Panc1 (cell line): Measurements from ENCODE around the gene RBM47. TPM values are rescaled to one million over a fixed set of nuclear protein-coding genes. Genes with fewer than 3 reads are reported as not detected.

Experiments
- ATAC-seq: fragments of 200-7000 bp; cut with Tn5 transposase; 2 replicates; pipeline ENCODE4 v1.9.1; 2020; ENCODE audit warnings: mild to moderate bottlenecking, moderate library complexity
- BruUV-seq: library from RNA; stranded (reverse); fragments of 400-500 nt; replicated peaks from 2 replicates; lab custom pipeline; 2021; lab: Mats Ljungman, UMichigan
- CTCF ChIA-PET: fragments of 300-600 bp; sonication (Branson Sonifier 250); formaldehyde crosslinking; loops from one replicate; lab custom pipeline; 2022; ENCODE audit warnings: antibody characterized with exemption; lab: Charles Lee
- POLR2A ChIA-PET: fragments of 300-600 bp; sonication (Branson Sonifier 250); formaldehyde crosslinking; loops from one replicate; lab custom pipeline; 2022; ENCODE audit warnings: antibody characterized with exemption; lab: Charles Lee
- DNase-seq: peaks from one replicate; pipeline ENCODE4 v3.0.0-alpha.2; 2010; ENCODE audit warnings: low read depth, low spot score
- H3K27ac ChIP-seq: 2 replicates; pipeline ENCODE4 v1.5.1; 2011; ENCODE audit warnings: mild to moderate bottlenecking, low read length, inconsistent platforms
- H3K27me3 ChIP-seq: fragments of 200-500 bp; sonication (Bioruptor generic); 2 replicates; pipeline ENCODE4 v1.6.0; 2014; ENCODE audit warnings: low read length, inconsistent platforms; ENCODE audit not compliant: control insufficient read depth, insufficient read depth
- H3K36me3 ChIP-seq: fragments of 200-500 bp; sonication (Bioruptor generic); 2 replicates; pipeline ENCODE4 v1.5.1; 2014; ENCODE audit warnings: inconsistent platforms, mild to moderate bottlenecking, low read length, moderate library complexity; ENCODE audit not compliant: control insufficient read depth, insufficient read depth
- H3K4me1 ChIP-seq: 2 replicates; pipeline ENCODE4 v1.5.1; 2011; ENCODE audit warnings: inconsistent platforms, mild to moderate bottlenecking, low read length, moderate library complexity; ENCODE audit not compliant: control insufficient read depth, insufficient read depth
- H3K4me3 ChIP-seq, 2 experiments: 2 replicates each; pipeline ENCODE4 v1.5.1; 2011 to 2012; ENCODE audit warnings: low read depth in 2 of 2, low read length in 2 of 2, mild to moderate bottlenecking in 2 of 2, inconsistent platforms in 1 of 2, moderate library complexity in 1 of 2
- H3K9me3 ChIP-seq: fragments of 200-500 bp; sonication (Bioruptor generic); 2 replicates; pipeline ENCODE4 v1.5.1; 2014; ENCODE audit warnings: low read depth, mild to moderate bottlenecking, inconsistent platforms, low read length, moderate library complexity; ENCODE audit not compliant: control insufficient read depth, insufficient read depth
- CTCF ChIP-seq: fragments of 450-650 bp; IDR thresholded peaks from 2 replicates; pipeline ENCODE4 v1.5.1; 2017; ENCODE audit warnings: mild to moderate bottlenecking
- POLR2AphosphoS5 ChIP-seq: IDR thresholded peaks from 2 replicates; pipeline ENCODE4 v1.6.1; 2012; ENCODE audit warnings: mild to moderate bottlenecking, low read depth, low read length, moderate library complexity
- REST ChIP-seq, 2 experiments: IDR thresholded peaks; 2 replicates each; pipeline ENCODE4 v1.6.1; 2011 to 2012; ENCODE audit warnings: low read depth in 2 of 2, control low read depth in 1 of 2, low read length in 1 of 2, mild to moderate bottlenecking in 1 of 2, moderate library complexity in 1 of 2; ENCODE audit not compliant: insufficient read depth in 1 of 2
- SIN3A ChIP-seq: IDR thresholded peaks from 2 replicates; pipeline ENCODE4 v1.6.1; 2012; ENCODE audit warnings: low read depth, mild to moderate bottlenecking, low read length, moderate library complexity, borderline replicate concordance; ENCODE audit not compliant: insufficient read depth
- TCF7L2 ChIP-seq: IDR thresholded peaks from 2 replicates; pipeline ENCODE4 v1.6.1; 2011; ENCODE audit warnings: mild to moderate bottlenecking, low read depth, low read length, inconsistent platforms
- in situ Hi-C: cut with HindIII; loops from 2 replicates; pipeline ENCODE4 v1.10.0; 2016; ENCODE audit warnings: low sequenced_read_pairs, low pct_unique_long_range_greater_than_20kb
- intact Hi-C: fragments of 100-400 bp; cut with micrococcal nuclease; formaldehyde crosslinking; loops from one replicate; pipeline ENCODE4 v1.10.0; 2022; ENCODE audit not compliant: unreplicated experiment
- total RNA-seq: library from RNA; stranded (reverse); gene quantifications from one replicate; pipeline ENCODE4 v1.2.1, GENCODE V29; 2021; ENCODE audit not compliant: unreplicated experiment

The RBM47 gene
- total RNA-seq, 1 experiment from 2014 or later = 2.0 TPM

GRCh38 chr4:40632080-40632479, 2.4 kb upstream of the RBM47 start:
- no peak for DNase-seq
- no TSS peak for BruUV-seq
- intact Hi-C loops = no loop called here
- H3K27ac ChIP-seq = no peak overlapping the region
- no peaks in the 10 kb centered on the region; the same call in 1 of the 2 replicates for H3K36me3 ChIP-seq
- ChIA-PET CTCF (interaction anchor here (0.7 kb wide), 1 partner anchor 222 kb away, joined by 3 read pairs; no protein-coding TSS in a partner anchor), POLR2A (no interaction called here)
- H3K4me3 ChIP-seq = no peak overlapping the region
- H3K4me1 ChIP-seq = no peaks in the 10 kb centered on the region
- no peak for ATAC-seq
- no peaks in the 10 kb centered on the region; the same call in 1 of the 2 replicates for H3K27me3 ChIP-seq
- in situ Hi-C loops = no loop called here
- TF ChIP-seq POLR2AphosphoS5 (no peak), REST (IDR thresholded peaks at IDR 0.05; ENCODE audit: insufficient read depth in 1 of 2, low read depth in 2 of 2, low read length in 1 of 2) (no peak), TCF7L2 (no peak), CTCF (no peak), SIN3A (no peak)
- no peaks in the 10 kb centered on the region for H3K9me3 ChIP-seq

- no peak for DNase-seq
- ChIA-PET CTCF (no interaction called here), POLR2A (no interaction called here)
- H3K36me3 ChIP-seq = no peaks in the 10 kb centered on the region; the same call in 1 of the 2 replicates
- H3K27ac ChIP-seq = no peak overlapping the region
- in situ Hi-C loops (no loop called here), intact Hi-C loops (no loop called here)
- TF ChIP-seq SIN3A (no peak), CTCF (no peak), TCF7L2 (no peak), POLR2AphosphoS5 (no peak), REST (IDR thresholded peaks at IDR 0.05; ENCODE audit: insufficient read depth in 1 of 2, low read depth in 2 of 2, low read length in 1 of 2) (no peak)
- no TSS peak for BruUV-seq
- H3K9me3 ChIP-seq = no peaks in the 10 kb centered on the region
- no peaks in the 10 kb centered on the region for H3K4me1 ChIP-seq
- no peaks in the 10 kb centered on the region; the same call in 1 of the 2 replicates for H3K27me3 ChIP-seq
- peak overlapping the region; percentile 51 to 72 for H3K4me3 ChIP-seq
- ATAC-seq = peak; percentile 67
These were observed 814 bp upstream of the RBM47 start for GRCh38 chr4:40630335-40631021.
